PC-3 (cell line): Measurements from ENCODE around the gene VTI1A. TPM values are rescaled to one million over a fixed set of nuclear protein-coding genes. Genes with fewer than 3 reads are reported as not detected.

ENCODE experiments used
- ATAC-seq: fragments of 200-7000 bp; cut with Tn5 transposase; 2 replicates; pipeline ENCODE4 v1.9.1; 2020; ENCODE audit warnings: mild to moderate bottlenecking, moderate library complexity
- BruUV-seq: library from RNA; stranded (reverse); fragments of 400-500 nt; replicated peaks from 2 replicates; lab custom pipeline; 2021; lab: Mats Ljungman, UMichigan
- CTCF ChIA-PET: fragments of 300-600 bp; sonication (Branson Sonifier 250); formaldehyde crosslinking; loops from one replicate; lab custom pipeline; 2022; ENCODE audit warnings: antibody characterized with exemption; lab: Charles Lee
- POLR2A ChIA-PET: fragments of 300-600 bp; sonication (Branson Sonifier 250); formaldehyde crosslinking; loops from one replicate; lab custom pipeline; 2022; ENCODE audit warnings: antibody characterized with exemption; ENCODE audit not compliant: unreplicated experiment; lab: Charles Lee
- DNase-seq: peaks from one replicate; pipeline ENCODE4 v3.0.0-alpha.2; 2015
- H2AFZ ChIP-seq: fragments of 300-600 bp; sonication (generic); 2 replicates; pipeline ENCODE4 v1.6.0; 2016; ENCODE audit warnings: antibody characterized with exemption, low read length
- H3F3A ChIP-seq: fragments of 300-600 bp; sonication (generic); one replicate; pipeline ENCODE4 v1.6.0; 2017; ENCODE audit warnings: antibody characterized with exemption, low read length, control low read depth, mild to moderate bottlenecking; ENCODE audit not compliant: unreplicated experiment
- H3K27ac ChIP-seq: fragments of 300-600 bp; sonication (generic); 2 replicates; pipeline ENCODE4 v1.5.1; 2016; ENCODE audit warnings: mild to moderate bottlenecking, low read length
- H3K27me3 ChIP-seq: fragments of 300-600 bp; sonication (generic); 2 replicates; pipeline ENCODE4 v1.6.1; 2016; ENCODE audit warnings: low read length, mixed read lengths
- H3K36me3 ChIP-seq: fragments of 300-600 bp; sonication (generic); 2 replicates; pipeline ENCODE4 v1.6.1; 2016; ENCODE audit warnings: low read depth, mixed run types, low read length, mixed read lengths
- H3K4me1 ChIP-seq: fragments of 300-600 bp; sonication (generic); 2 replicates; pipeline ENCODE4 v1.5.1; 2016; ENCODE audit warnings: low read length; ENCODE audit not compliant: insufficient read depth
- H3K4me2 ChIP-seq: fragments of 300-600 bp; sonication (generic); 2 replicates; pipeline ENCODE4 v1.6.0; 2016; ENCODE audit warnings: low read length
- H3K4me3 ChIP-seq: fragments of 300-600 bp; sonication (generic); 2 replicates; pipeline ENCODE4 v1.5.1; 2016; ENCODE audit warnings: mild to moderate bottlenecking, low read length, mixed read lengths
- H3K79me2 ChIP-seq: fragments of 300-600 bp; sonication (generic); 2 replicates; pipeline ENCODE4 v1.6.1; 2017; ENCODE audit warnings: low read length, mixed read lengths
- H3K9ac ChIP-seq: fragments of 300-600 bp; sonication (generic); 2 replicates; pipeline ENCODE4 v1.6.0; 2016; ENCODE audit warnings: mild to moderate bottlenecking, low read length
- H3K9me2 ChIP-seq: fragments of 300-600 bp; sonication (generic); replicated peaks from 2 replicates; pipeline ENCODE4 v1.6.1; 2016; ENCODE audit warnings: mixed run types, low read length, mixed read lengths
- H3K9me3 ChIP-seq: fragments of 300-600 bp; sonication (generic); 2 replicates; pipeline ENCODE4 v1.6.1; 2016; ENCODE audit warnings: low read length, mixed read lengths
- H4K20me1 ChIP-seq: fragments of 300-600 bp; sonication (generic); 2 replicates; pipeline ENCODE4 v1.6.1; 2016; ENCODE audit warnings: low read length, mixed read lengths
- EZH2 ChIP-seq: fragments of 300-600 bp; sonication (generic); IDR thresholded peaks from one replicate; pipeline ENCODE4 v1.6.1; 2017; ENCODE audit warnings: antibody characterized with exemption, mild to moderate bottlenecking, low read length; ENCODE audit not compliant: unreplicated experiment
- EZH2phosphoT487 ChIP-seq: fragments of 300-600 bp; sonication (generic); IDR thresholded peaks from 2 replicates; pipeline ENCODE4 v1.6.1; 2018; ENCODE audit warnings: mild to moderate bottlenecking, antibody characterized with exemption, low read length, borderline replicate concordance
- intact Hi-C: fragments of 100-400 bp; cut with micrococcal nuclease; formaldehyde crosslinking; loops from 2 replicates; pipeline ENCODE4 v1.9.0; 2023
- total RNA-seq: library from RNA; depleted of rRNA; stranded (reverse); fragments of >200 nt; gene quantifications from 2 replicates; pipeline ENCODE4 v1.2.3, GENCODE V29; 2014
- TF ChIP-seq, protein P1 (sequence below): fragments of 300-600 bp; sonication (generic); conservative IDR thresholded peaks from 2 replicates; pipeline ENCODE4 v1.5.1; 2017; ENCODE audit warnings: antibody characterized with exemption, low read depth, mild to moderate bottlenecking, low read length

The VTI1A gene
- total RNA-seq, 1 experiment from 2014 or later = 18.1 TPM

DNA sequence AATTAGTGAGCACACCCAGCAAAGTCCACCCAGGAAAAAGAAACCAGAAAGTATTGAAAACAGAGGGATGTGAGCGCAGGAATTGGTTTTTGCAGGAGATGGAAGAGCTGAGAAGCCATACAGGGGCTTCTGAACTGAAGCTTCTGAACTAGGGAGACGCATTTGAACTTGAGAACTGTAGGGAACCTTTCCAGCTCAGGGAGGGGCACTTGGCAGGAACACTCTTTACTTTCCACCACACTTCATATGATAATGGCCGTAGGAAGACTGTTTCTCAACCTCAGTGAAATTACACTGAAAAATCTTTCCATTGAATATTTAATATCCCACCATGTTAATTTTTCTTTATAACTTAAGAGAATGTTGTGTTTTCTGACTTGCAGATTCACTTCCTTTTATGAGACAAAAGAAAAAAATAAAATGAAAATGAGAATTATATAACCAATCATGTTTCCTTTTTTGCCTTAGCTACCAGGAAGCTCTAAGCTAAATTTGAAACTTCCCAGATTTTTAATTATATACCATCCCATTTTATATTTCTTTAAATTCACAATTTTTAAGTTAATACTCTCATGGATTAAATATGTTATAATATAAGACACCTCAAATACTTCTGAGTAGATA is 404.7 kb downstream of the VTI1A start:
- TF ChIP-seq EZH2phosphoT487 (no peak), EZH2 (no peak)
- TF ChIP-seq, protein P1, sequence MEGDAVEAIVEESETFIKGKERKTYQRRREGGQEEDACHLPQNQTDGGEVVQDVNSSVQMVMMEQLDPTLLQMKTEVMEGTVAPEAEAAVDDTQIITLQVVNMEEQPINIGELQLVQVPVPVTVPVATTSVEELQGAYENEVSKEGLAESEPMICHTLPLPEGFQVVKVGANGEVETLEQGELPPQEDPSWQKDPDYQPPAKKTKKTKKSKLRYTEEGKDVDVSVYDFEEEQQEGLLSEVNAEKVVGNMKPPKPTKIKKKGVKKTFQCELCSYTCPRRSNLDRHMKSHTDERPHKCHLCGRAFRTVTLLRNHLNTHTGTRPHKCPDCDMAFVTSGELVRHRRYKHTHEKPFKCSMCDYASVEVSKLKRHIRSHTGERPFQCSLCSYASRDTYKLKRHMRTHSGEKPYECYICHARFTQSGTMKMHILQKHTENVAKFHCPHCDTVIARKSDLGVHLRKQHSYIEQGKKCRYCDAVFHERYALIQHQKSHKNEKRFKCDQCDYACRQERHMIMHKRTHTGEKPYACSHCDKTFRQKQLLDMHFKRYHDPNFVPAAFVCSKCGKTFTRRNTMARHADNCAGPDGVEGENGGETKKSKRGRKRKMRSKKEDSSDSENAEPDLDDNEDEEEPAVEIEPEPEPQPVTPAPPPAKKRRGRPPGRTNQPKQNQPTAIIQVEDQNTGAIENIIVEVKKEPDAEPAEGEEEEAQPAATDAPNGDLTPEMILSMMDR = no peak
- Histone ChIP-seq H3K36me3 (no peaks in the 10 kb centered on the region; the same call in 1 of the 2 replicates), H3K27ac (no peak overlapping the region), H3K4me1 (no peaks in the 10 kb centered on the region), H3F3A (no peaks in the 10 kb centered on the region), H3K27me3 (no peaks in the 10 kb centered on the region), H3K9ac (no peak overlapping the region), H3K79me2 (no peaks in the 10 kb centered on the region), H3K9me3 (0 out of 2 replicates have a peak, but pooled peaks cover 4% of the 10 kb centered on the region), H3K4me3 (no peak overlapping the region), H2AFZ (no peak overlapping the region), H3K9me2 (no peaks in the 10 kb centered on the region), H3K4me2 (no peak overlapping the region), H4K20me1 (no peaks in the 10 kb centered on the region)
- intact Hi-C loops = no loop called here
- no peak for ATAC-seq
- DNase-seq = no peak
- CTCF ChIA-PET = no interaction called here
- no TSS peak for BruUV-seq
- POLR2A ChIA-PET = no interaction called here

DNA sequence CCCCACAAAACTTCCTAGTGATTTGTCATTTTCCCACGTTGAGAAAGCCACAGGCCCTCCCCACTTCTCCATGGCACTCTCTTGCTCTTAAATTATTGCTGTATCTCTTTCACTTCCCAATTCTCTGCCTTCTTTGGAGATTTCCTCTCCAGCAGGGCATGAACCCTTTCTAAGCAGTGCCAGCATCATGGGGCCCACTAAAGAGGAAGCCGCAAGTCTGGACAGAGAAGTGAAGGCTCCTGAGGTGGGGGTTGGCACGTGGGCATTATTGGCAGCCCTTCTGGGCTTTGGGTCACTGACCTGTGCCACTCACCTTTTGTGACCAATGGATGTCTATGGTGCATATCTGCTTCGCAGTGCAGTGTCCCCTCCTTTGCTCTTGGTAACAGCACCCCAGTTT is 405.3 kb downstream of the VTI1A start:
- Histone ChIP-seq H4K20me1 (no peaks in the 10 kb centered on the region), H3K4me1 (no peaks in the 10 kb centered on the region), H3K27ac (no peak overlapping the region), H3K9ac (no peak overlapping the region), H3F3A (no peaks in the 10 kb centered on the region), H3K4me2 (no peak overlapping the region), H2AFZ (no peak overlapping the region), H3K27me3 (no peaks in the 10 kb centered on the region), H3K9me3 (0 out of 2 replicates have a peak, but pooled peaks cover 4% of the 10 kb centered on the region), H3K36me3 (no peaks in the 10 kb centered on the region; the same call in 1 of the 2 replicates), H3K79me2 (no peaks in the 10 kb centered on the region), H3K9me2 (no peaks in the 10 kb centered on the region), H3K4me3 (no peak overlapping the region)
- no peak for ATAC-seq
- intact Hi-C loops = no loop called here
- DNase-seq = no peak
- no peak for TF ChIP-seq EZH2
- no TSS peak for BruUV-seq
- ChIA-PET CTCF (no interaction called here), POLR2A (no interaction called here)

DNA sequence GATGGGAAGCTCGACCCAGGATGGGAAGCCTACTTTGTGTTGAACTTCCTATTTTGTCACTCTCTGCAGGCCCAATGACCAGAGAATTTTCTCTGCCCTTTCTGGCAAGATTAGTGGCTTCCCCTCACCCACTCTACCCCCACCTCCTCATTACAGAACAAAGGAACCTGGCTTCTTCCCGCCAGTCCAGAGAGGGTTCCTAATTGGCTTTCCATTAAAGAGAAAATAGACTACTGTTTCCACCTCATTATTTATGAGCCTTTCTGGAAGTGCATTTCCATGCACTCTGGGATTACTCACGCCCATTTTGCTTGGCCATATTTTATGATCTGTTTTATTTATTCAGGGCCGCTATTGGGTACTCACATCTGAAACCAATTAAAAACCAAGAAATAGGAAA is 408.1 kb downstream of the VTI1A start:
- Histone ChIP-seq H3K4me1 (no peaks in the 10 kb centered on the region), H3K79me2 (no peaks in the 10 kb centered on the region), H3K9me3 (no peaks in the 10 kb centered on the region), H3K9ac (no peak overlapping the region), H4K20me1 (no peaks in the 10 kb centered on the region), H3K27ac (no peak overlapping the region), H3K9me2 (no peaks in the 10 kb centered on the region), H3K4me3 (no peak overlapping the region), H2AFZ (no peak overlapping the region), H3K36me3 (no peaks in the 10 kb centered on the region), H3K4me2 (no peak overlapping the region), H3F3A (no peaks in the 10 kb centered on the region), H3K27me3 (no peaks in the 10 kb centered on the region)
- POLR2A ChIA-PET = no interaction called here
- BruUV-seq = no TSS peak
- intact Hi-C loops = no loop called here
- CTCF ChIA-PET = no interaction called here
- TF ChIP-seq, protein P1 = no peak
- TF ChIP-seq EZH2phosphoT487 = no peak
- TF ChIP-seq EZH2 = no peak
- DNase-seq (no peak), ATAC-seq (no peak)
